ENCODE data around the gene YBX1.
"Not testable (repeated sequence)": the region's sequence is repeated elsewhere in the genome, so short reads cannot be mapped to it uniquely, and the experiment has no call there.

The YBX1 gene

DNA sequence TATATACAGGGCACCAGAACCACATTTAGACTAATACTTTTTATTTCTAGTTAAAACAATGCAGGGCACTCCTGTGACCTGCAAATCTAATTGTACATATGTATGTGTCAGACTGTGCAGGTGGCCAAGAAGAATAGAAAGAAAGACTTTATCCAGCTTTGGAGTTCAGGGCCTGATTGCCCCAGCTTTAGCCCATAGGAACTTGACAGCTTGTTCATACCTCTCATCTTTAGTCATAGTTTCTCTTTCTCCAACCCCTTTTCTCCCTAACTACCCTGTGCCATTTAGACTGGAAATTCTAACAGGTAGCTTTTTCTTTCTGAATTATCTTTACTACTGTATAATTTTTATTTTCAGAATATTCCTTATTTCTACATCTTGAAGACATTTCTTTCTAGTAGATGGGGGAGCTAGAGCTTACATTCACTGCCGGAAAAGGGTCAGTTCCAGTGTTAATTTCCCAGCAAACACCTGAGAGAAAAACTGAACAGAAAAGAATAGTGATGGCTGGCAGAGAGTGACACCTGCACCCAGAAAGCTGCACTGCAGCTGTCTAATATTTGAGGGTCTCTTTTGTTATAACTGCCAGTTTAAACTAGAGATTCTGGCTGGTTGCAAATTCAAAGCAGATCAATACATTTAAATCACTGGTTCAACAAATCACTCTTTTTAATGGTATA is 8.4 kb downstream of the YBX1 start:
- no peak for DNase-seq (ENCODE audit: low read depth)

DNA sequence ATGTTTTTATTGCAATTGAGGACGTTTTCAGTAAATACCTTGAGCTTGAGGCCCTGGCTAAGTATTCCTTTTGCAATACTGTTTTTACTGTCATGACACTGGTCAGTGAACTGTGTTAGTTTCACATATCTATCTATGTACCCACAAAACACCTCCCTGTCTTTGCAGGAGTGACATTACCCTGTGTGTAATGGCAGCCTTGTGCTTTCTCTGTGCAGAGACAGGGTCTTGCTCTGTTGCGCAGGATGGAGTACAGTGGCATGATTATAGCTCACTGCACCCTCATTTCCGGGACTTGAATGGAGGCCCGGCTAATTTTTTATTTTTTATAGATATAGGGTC is 8.9 kb downstream of the YBX1 start:
- no peak for DNase-seq (ENCODE audit: low read depth)

DNA sequence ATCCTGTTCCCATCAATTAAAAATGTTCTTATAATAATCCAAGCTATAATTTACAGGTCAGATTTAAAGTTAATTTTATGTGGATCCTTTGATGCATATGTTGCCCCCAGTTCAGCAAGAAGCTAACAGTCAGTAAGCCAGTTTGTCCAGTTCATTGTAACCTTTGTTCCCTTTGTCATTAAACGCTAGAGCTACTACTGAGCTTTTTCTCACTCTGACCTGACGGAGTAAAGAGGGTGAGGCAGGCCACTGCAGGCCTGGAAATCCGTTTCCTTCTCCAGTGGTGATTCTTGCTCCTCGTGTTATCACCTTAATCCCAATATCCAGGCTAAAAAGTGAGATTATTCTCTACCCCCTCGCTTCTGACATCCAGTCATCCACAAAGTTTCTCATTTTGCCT is 10.2 kb downstream of the YBX1 start:
- no peak for DNase-seq (ENCODE audit: low read depth)

DNA sequence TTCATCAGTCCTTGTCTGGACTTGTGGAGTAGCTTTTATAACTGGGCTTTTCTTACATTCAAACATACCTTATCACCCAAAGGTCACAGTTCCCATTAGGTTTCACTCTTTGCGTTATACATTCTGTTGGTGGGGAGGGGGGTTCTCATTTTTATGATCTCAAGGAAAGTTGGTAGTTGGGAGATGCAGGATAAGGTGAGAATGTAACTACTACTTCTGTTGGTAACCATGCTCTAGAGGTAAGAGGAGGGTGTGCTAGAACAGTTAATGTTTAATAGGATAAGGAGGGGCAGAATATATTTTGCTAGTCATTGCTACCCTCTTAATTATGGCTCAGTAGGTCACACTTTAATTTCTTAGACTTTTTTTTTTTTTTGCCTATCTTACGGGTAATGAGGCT is 10.7 kb downstream of the YBX1 start:
- DNase-seq (ENCODE audit: low read depth), result no peak

DNA sequence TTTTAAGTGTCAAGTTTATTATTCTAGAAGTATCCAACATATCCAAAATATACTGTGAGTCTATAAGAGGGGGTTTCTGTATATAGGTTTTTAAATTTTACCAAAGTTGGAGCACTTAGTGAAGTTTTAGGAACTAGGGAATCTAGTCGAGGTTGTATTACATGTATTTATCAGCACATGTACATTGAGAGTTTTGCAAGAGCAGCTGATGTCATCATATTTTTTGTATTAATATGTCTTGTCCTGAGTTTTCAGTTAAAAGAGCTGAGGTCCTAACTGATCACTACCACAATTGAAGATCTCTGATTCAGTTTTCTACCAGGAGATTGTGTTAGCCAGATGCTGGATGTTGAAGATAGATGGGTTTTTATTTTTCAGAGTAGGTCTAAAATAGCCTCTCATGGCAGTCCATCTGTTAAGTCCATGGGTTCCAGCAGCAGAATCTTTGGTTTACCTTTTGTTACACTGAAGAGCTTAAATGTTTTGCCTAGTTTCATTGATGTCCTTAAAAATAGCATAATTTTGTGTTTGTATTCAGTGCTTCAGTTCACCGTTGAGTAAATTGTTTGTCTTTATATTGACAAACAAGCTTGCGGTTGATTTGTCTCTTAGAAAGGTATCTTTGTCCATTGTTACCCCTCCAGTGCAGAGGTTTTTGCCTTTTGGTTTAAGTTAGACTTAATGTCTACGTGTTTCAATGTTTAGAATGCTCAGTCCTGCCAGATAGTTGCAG is 16.0 kb downstream of the YBX1 start:
- DNase-seq (ENCODE audit: low read depth), result no peak

DNA sequence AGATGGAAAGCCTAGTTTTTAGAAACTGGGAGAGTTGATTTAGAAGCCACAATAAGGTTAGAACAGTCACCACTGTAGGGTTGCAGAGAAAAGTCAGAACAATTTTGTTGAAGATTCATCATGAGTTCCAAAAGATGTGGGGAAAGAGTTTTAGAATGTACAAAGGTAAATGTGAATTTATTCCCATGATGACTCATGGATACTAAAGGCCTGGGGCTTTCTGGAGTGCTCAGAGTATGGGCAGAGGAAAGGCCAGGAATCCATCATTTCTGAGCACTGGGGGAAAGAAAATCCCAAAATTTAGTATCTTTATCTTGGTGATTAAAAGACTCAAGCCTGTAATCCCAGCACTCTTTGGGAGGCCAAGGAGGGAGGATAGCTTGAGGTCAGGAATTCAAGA is 17.8 kb downstream of the YBX1 start:
- no peak for DNase-seq (ENCODE audit: low read depth)

DNA sequence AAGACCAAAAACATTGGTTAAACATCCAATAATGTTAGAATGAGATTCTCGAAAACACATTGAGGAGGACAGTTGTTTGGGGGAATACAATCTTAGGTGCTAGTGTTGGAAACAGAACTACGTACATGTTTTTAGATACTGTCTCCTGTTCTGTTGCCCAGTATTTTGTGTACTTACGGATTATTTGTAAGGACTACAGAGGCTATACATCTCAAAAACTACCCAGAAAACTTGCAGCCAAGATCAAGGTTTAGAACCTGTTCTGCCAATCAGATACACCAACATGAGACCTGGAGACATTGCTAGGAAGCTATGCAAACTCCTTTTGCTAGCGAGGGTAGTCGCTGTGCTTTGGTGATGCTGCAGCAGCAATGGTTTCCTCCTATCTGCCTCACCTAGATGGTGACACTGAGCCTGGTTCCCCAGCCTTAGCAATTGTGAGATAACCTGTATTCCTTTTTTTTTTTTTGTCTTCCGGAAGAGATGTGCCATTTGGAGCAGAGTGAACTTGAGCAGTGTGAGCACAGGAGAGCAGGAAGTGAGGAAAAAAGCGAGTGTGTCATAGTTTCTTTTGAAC is 21.8 kb downstream of the YBX1 start:
- DNase-seq (ENCODE audit: low read depth), result no peak

DNA sequence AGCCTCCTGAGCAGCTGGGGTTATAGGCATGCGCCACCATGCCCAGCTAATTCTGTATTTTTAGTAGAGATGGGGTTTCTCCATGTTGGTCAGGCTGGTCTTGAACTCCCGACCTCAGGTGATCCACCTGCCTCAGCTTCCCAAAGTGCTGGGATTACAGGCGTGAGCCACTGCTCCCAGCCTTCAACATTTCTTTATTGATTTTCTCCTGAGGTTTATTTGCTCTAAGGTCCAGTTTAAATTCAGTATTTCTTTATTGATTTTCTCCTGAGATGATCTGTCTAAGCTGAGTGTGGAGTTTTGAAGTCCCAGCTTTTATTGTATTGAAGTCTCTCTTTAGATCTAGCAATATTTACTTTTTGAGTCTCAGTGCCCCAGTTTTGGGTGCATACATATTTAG is 30.6 kb downstream of the YBX1 start:
- not testable (repeated sequence) for DNase-seq (ENCODE audit: low read depth)

DNA sequence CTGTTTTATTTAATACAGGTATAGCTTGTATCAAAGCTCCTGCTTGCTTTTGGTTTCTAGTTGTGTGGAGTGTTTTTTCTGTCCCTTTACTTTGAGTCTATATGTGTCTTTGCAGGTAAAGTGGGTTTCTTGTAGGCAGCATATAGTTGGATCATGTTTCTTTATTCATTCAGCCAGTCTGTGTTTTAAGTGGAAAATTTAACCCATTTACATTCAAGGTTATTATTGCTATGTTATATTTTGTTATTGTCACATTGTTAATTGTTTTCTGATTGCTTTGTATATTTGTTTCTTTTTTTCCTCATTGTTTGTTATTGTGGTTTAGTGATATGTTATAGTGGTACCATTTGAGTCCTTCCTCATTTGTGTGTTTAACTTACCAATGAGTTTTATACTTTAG is 31.1 kb downstream of the YBX1 start:
- no peak for DNase-seq (ENCODE audit: low read depth)

DNA sequence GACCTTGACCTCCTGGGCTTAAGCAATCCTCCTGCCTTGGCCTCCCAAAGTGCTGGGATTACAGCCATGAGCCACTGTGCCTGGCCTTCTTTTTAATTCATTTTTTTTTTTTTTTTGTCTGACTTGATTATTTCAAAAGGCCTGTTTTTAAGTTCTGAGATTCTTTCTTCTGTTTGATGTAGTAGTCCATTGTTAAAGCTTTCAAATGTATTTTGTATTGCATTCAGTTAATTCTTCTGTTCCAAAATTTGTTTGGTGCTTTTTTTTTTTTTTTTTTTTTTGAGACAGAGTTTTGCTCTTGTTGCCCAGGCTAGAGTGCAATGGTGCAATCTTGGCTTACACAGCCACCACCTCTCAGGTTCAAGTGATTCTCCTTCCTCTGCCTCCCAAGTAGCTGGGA is 32.2 kb downstream of the YBX1 start:
- DNase-seq (ENCODE audit: low read depth), result not testable (repeated sequence)

DNA sequence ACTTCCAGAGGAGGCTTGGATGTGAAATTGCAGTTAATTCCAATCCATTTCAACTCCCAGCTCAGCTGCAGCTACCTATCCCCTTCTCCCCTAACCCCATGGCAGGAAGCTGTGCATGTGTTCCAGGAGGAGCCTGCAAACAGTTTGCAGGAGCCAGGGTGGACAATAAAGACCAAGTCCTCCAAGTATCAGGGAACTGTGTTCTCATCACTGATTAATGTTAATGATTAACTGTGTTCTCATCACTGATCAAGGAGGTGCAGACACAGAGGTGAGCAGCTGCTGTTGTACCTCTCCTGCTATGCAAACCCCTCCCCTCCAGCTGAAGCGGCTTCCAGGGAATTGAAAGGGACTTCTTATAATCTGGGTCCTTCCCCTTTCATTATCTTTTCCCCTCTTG is 38.6 kb downstream of the YBX1 start:
- DNase-seq (ENCODE audit: low read depth), result no peak

DNA sequence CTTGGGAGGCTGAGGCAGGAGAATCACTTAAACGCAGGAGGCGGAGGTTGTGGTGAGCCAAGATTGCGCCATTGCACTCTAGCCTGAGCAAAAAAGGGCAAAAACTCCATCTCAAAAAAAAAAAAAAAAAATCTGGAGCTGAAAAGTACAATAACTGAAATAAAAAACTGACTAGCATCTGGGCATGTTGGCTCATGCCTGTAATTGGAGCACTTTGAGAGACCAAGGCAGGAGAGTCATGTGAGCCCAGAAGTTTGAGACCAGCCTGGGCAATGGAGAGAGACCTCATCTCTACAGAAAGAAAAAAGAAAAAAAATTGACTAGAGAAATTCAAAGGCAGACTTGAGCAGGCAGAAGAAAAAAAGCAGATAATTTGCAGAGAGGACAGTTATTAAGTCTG is 39.7 kb downstream of the YBX1 start:
- no peak for DNase-seq (ENCODE audit: low read depth)

DNA sequence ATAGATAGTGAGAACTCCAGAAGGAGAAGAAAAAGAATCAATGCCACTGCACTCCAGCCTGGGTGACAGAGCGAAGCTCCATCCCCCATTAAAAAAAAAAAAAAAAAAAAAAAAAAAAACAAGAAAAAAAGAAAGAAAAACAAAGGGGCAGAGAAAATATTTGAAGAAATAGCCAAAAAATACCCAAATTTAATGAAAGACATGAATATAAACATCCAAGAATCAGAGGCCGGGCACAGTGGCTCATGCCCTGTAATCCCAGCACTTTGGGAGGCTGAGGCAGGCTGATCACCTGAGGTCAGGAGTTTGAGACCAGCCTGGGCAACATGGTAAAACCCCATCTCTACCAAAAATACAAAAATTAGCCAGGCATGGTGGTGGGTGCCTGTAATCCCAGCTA is 40.2 kb downstream of the YBX1 start:
- not testable (repeated sequence) for DNase-seq (ENCODE audit: low read depth)

DNA sequence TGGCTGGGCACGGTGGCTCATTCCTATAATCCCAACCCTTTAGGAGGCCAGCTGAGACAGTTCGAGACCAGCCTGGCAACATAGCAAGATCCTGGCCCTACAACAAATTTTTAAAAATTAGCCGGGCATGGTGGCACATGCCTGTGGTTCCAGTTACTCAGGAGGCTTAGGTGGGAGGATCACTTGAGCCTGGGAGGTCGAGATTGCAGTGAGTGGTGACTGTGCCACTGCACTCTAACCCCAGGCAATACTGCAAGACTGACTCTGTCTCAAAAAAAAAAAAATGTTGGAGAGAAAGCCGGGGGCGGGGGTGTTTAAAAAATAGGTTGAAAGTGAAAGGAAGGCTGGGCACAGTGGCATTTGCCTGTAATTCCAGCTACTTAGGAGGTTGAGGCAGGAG is 41.3 kb downstream of the YBX1 start:
- no peak for DNase-seq (ENCODE audit: low read depth)

DNA sequence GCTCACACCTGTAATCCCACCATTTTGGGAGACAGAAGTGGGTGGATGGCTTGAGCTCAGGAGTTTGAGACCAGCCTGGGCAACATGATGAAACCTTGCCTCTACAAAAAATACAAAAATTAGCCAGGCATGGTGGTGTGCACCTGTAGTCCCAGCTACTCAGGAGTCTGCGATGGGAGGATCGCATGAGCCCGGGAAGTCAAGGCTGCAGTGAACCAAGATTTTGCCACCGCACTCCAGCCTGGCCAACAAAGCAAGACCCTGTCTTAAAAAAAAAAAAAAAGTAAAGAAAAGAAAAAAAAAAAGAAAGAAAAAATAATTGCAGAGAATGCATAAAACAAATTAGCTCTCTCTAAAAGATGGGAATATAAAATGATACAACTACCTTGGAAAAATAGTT is 43.6 kb downstream of the YBX1 start:
- not testable (repeated sequence) for DNase-seq (ENCODE audit: low read depth)

DNA sequence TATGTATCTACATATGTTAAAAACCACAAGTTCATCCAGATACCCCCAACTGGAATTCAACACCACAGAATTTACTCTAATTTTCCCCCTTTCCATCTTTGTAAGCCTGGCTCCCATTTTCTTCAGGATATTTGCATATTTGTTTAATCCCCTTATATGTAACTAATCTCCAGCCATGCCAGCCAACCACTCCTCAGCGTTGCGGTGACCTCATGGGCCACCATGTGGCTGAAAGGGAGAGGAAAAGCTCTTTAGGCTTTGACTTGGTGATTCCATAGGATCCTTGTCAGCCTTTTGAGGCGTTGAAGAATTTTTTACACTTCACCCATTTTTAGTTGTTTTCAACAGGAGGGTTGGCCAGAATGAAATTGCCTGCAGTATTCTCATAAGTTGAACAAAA is 47.8 kb downstream of the YBX1 start:
- DNase-seq (ENCODE audit: low read depth), result no peak

DNA sequence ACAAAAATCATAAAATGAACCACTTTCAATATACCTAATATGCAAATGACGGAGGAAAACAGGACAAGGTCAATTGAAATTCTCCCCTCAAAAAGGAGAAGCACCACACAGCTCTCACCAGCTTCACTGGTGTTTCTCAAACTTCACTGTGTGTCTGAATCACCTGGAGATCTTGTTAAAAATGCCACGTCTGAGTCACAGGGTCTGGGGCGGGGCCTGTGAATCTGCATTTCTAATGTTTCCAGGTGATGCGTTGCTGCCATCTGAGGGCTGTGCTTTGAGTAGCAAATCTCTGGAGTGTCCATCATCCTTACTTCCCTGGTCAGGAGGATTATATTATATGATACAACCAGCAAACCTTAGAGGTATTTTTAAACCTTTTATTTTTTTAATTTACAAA is 48.8 kb downstream of the YBX1 start:
- peak; percentile 53 for DNase-seq (ENCODE audit: low read depth)

DNA sequence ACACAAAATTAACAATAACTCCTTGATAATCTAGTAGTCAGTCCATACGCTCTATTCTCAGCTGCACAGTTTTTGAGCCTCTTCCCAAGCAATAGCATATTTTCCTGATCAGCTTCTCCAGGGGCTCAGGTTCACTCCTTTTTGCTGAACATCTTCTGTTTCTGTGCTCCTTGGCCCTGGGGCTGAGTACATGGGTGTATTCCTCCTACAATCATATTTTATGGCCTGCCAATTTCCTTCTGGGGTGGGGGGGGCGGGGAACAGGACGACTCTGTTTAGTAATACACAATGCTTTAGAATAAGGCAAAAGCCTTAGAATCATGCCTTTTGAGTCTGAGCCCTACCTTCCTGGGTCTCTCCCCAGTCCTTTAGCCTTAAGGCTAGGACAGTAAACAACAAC is 49.4 kb downstream of the YBX1 start:
- DNase-seq (ENCODE audit: low read depth), result no peak

DNA sequence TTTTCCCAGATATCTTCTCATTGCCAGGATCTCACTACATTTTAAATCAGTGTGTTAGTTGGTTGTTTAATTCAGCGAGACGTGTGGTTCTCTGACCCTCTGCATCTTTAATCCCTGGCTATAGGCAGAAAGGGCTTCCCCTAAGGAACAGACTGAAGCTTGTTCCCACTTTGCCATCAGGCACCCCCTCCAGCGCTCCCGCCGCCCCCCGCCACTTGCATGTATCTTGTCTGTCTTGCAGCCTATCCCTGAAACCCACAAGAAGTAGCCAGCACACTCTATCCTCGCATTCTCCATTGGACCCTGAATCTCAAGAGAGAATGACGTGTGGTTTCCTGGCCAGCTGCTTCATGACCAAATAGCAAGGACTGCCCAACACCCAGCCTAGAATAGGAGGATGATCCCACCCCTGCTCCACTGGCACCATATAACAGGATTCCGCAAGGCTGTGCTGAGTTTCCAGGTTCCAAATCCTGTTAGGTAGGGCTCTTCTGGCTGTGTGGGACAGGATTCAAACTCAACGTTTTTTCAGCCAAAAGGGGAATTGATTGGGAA is 50.0 kb downstream of the YBX1 start:
- DNase-seq (ENCODE audit: low read depth), result no peak

DNA sequence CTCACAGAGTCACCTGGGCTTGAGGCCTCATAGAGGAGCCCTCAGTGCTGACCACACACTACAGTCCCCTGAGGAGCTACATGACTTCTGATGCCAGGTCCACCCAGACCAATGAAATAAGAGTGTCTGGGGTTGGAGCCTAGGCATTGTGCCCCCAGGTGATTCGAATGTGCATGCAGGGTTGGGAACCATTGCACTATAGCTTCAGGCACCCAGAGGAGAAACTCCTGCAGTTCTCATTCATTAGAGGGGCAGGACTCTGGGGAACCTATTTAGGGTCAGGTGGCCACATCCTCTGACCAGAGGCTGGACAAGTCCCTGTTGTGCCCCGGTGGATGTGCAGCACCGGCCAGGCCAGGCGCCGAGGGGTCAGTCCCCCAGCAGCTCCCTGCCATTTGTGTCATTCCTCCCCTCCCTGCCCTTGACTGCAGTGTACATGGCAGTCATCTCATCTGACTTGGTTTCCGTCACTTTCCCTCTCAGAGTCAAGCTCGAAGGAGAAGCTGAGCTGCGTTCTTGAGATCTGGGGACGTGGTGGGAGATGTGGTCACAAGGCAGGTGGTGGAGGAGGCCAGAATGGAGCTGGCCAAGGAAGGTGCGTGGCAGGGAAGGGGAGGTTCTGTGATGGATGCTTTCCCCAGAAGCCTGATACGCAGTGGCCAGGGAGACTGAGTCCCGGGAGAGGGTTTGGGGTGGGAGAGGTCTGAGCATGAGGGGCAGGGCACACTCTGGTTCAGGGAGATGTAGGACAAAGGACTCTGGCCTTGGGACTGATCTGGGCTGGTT is 51.4 kb downstream of the YBX1 start:
- DNase-seq (ENCODE audit: low read depth), result no peak

DNA sequence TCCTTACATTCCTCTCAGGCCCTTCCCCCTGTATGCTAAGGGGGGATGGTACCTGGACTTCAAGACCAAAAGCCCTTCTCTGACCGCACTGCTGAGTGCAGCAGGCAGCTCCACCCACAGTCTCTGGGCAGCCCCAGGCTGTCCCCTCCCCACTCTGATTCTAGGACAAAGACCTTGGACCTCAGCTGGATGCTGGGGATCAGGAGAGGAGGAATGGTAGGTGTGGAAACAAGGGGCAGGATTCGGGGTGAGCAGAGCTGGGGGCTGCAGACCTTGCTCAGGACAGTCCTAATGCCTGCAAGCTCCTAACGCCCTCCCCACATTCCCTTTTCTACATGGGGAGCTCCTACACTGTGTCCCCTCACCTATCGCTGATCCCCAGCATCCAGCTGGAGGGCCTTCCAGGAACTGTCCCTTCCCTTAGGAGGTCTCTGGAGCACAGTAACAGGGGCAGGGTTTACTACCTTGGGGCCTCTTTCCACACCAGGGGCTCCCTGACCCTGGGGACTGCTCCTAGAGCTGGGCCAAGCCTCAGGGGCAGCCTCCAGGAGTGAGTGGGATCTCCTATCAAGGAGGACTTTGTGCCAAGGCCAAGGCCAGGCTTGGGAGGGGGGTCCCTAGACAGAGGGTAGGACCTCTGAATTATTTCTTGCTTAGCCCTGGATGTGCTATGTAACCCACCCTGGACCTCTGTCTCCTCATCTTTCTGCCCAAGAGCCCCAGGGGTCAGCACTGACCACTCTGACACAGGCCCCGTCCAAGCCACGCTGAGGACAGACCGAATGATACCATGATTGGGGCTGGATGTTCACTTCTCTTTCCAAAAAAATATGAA is 52.2 kb downstream of the YBX1 start:
- no peak for DNase-seq (ENCODE audit: low read depth)

DNA sequence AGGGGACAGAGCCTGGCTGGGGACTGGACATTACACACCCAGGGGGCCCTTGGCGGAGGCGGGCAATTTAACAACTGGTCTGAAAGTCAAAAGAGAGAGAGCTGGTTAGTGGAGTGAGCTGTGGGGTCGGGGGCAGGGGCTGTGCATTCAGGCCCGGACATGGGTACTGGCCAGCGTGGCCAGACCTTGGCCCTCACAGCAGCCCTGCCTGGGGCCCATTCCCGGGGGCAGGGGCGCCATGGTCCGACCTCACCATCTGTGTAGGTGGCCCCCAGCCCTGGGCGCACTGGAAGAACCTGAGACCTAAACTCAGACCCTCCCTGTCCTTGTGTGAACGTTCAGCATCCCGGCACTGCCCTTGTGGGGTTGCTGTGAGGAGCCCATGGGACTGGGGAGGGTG is 52.8 kb downstream of the YBX1 start:
- no peak for DNase-seq (ENCODE audit: low read depth)

Data from activated T-cell treated with anti-CD3 and anti-CD28 coated beads for 24 hours (primary cell).